NB4 (cell line): Measurements from ENCODE around the gene L3MBTL2.

Experiments
- DNase-seq: peaks from one replicate; pipeline ENCODE4 v3.0.0; 2010; ENCODE audit warnings: low read depth
- H3K4me3 ChIP-seq: one replicate; pipeline ENCODE4 v1.5.1; 2011; ENCODE audit warnings: mild to moderate bottlenecking, low read depth, low read length, moderate library complexity
- CTCF ChIP-seq: IDR thresholded peaks from one replicate; pipeline ENCODE4 v1.5.1; 2012; ENCODE audit warnings: low read depth, low read length
- MYC ChIP-seq: IDR thresholded peaks from 2 replicates; pipeline ENCODE4 v1.6.1; 2011; ENCODE audit warnings: low read depth, low read length
- POLR2A ChIP-seq: IDR thresholded peaks from 2 replicates; pipeline ENCODE4 v1.6.1; 2011; ENCODE audit warnings: mild to moderate bottlenecking; ENCODE audit not compliant: insufficient read length; ENCODE audit errors: extremely low read depth
- TF ChIP-seq, protein P1 (sequence below): IDR thresholded peaks from 2 replicates; pipeline ENCODE4 v1.6.1; 2011; ENCODE audit warnings: low read depth, low read length

Gene L3MBTL2

DNA sequence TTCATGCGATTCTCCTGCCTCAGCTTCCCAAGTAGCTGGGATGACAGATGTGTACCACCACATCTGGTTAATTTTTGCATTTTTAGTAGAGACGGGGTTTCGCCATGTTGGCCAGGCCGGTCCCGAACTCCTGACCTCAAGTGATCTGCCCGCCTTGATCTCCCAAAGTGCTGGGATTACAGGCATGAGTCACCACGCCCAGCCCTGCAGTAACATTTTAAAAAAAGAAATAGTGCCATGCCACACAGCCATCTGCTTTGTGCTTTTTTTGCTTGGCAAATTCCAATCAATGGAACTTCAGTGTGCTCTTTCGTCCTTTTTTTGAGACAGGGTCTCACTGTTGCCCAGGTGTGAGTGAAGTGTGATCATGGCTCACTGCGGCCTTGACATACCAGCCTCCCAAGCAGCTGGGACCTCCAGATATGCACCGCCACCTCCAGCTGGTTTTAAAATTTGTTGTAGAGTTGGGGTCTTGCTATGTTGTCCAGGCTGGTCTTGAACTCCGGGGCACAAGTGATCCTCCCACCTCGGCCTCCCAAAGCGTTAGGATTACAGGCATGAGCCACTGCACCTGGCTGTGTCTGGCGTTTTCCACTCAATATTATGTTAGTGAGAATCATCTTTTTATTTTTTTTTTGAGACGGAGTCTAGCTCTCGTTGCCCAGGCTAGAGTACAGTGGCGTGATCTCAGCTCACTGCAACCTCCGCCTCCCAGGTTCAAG, 37.4 kb downstream of the L3MBTL2 start:
- no peak for DNase-seq
- TF ChIP-seq POLR2A: no peak
- TF ChIP-seq CTCF: no peak
- no peak for TF ChIP-seq MYC
- TF ChIP-seq, protein P1, sequence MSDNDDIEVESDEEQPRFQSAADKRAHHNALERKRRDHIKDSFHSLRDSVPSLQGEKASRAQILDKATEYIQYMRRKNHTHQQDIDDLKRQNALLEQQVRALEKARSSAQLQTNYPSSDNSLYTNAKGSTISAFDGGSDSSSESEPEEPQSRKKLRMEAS: no peak
- H3K4me3 ChIP-seq: no peak overlapping the region

- H3K4me3 ChIP-seq: no peak overlapping the region
- no peak for TF ChIP-seq MYC
- no peak for TF ChIP-seq POLR2A
- TF ChIP-seq, protein P1: no peak
- TF ChIP-seq CTCF: no peak
- DNase-seq: no peak
These were observed 38.2 kb downstream of the L3MBTL2 start for GRCh38 chr22:41243361-41243760.

DNA sequence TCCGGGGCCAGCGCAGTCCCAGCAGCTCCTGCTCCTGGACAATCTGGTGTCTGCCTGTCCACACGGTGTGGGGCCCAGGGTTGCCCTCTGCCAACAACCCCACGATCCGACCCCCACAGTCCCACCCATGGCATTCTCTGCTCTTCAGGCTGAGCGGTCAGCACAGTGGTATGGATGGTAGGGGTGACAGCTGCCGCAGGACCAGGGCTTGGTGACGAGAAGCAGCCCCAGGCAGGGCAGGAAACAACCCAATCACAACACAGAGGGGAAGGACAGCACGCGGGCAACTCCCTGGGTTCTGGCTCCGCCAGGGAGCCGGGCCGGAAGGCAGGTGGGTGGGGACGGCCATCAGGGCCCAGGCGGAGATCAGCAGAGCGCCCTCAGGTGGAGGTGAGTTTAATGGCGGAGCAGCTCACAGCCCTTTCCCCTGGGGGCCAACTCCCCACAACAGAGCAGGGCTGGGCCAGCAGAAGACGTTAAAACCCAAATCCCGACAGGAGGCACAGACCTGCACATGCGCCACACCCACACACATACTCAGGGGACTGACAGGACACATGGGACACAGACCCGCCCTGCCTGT, 40.9 kb downstream of the L3MBTL2 start:
- DNase-seq: no peak
- no peak overlapping the region for H3K4me3 ChIP-seq
- TF ChIP-seq POLR2A (no peak), CTCF (peak; percentile 6), MYC (no peak)

DNA sequence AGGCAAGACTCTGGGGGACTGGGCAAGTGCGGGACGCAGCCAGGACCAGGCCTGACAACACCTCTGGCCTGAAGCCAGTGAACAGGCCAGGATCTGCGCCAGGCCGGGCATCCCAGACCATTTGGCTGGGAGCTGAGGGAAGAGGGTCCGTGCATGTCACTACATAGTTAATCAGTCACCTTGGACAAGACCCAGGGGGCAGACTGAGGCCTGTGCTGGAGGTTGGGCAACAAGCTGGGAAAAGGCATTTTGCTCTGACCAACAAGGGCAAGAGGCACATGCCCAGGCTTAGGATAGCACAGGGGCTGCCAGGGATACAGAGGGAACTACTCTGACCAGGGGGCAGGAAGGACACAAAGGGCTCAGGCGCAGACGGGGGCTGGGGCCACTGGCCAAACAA, 42.6 kb downstream of the L3MBTL2 start:
- no peak for DNase-seq
- no peak for TF ChIP-seq POLR2A
- no peak for TF ChIP-seq CTCF
- no peak for TF ChIP-seq MYC
- TF ChIP-seq, protein P1: no peak
- no peak overlapping the region for H3K4me3 ChIP-seq

GRCh38 chr22:41248314-41248713, 43.2 kb downstream of the L3MBTL2 start:
- no peak for DNase-seq
- H3K4me3 ChIP-seq: no peak overlapping the region
- TF ChIP-seq POLR2A (no peak), CTCF (no peak), MYC (no peak)
- TF ChIP-seq, protein P1: no peak

GRCh38 chr22:41248758-41249157, 43.6 kb downstream of the L3MBTL2 start:
- no peak overlapping the region for H3K4me3 ChIP-seq
- no peak for DNase-seq
- TF ChIP-seq CTCF: no peak
- no peak for TF ChIP-seq POLR2A
- no peak for TF ChIP-seq MYC
- TF ChIP-seq, protein P1: no peak
